A549 (cell line): ENCODE results near the gene HOXC11. TPM values are rescaled to one million over a fixed set of nuclear protein-coding genes. Genes with fewer than 3 reads are reported as not detected.

Experiments used
- ATAC-seq, 2 experiments: fragments of 200-7000 bp in 1 of 2; fragments of >200 bp in 1 of 2; cut with Nextera tagmentation in 1 of 2; cut with Tn5 transposase in 1 of 2; 3 replicates each; pipeline versions ENCODE4 v1.8.0 to v1.9.1; 2018 to 2020; ENCODE audit warnings: mild to moderate bottlenecking in 1 of 2, moderate library complexity in 1 of 2
- CTCF ChIA-PET: fragments of 300-600 bp; sonication (Branson Sonifier 250); formaldehyde crosslinking; extraction: SDS; loops from one replicate; lab custom pipeline; 2021; ENCODE audit warnings: antibody characterized with exemption, inconsistent platforms; lab: Yijun Ruan, JAX
- POLR2A ChIA-PET: fragments of 350-600 bp; formaldehyde crosslinking; extraction: SDS; loops from one replicate; lab custom pipeline; 2021; ENCODE audit warnings: antibody characterized with exemption, inconsistent platforms; lab: Yijun Ruan, JAX
- DNase-seq, 2 experiments: peaks; one replicate each; pipeline versions ENCODE4 v3.0.0 to v3.0.0-alpha.2; 2011 to 2016; ENCODE audit warnings: low read depth in 1 of 2, low spot score in 1 of 2
- FAIRE-seq: peaks from 2 replicates; lab custom pipeline; 2011; peaks lifted over from hg19 to GRCh38; lab: Jason Lieb, UNC
- H3K27ac ChIP-seq, 2 experiments: fragments of >200 bp; sonication (Bioruptor Twin); formaldehyde crosslinking; 3 replicates each; pipeline ENCODE4 v1.5.1; 2016 to 2017
- H3K4me1 ChIP-seq: fragments of >200 bp; sonication (Bioruptor Twin); formaldehyde crosslinking; 3 replicates; pipeline ENCODE4 v1.6.1; 2016
- H3K4me2 ChIP-seq: fragments of >200 bp; sonication (Bioruptor Twin); formaldehyde crosslinking; 3 replicates; pipeline ENCODE4 v1.6.1; 2016
- H3K4me3 ChIP-seq: fragments of >200 bp; sonication (Bioruptor Twin); formaldehyde crosslinking; 3 replicates; pipeline ENCODE4 v1.5.1; 2016
- H3K9me3 ChIP-seq: fragments of >200 bp; sonication (Bioruptor Twin); formaldehyde crosslinking; 3 replicates; pipeline ENCODE4 v1.6.1; 2016
- CBX2 ChIP-seq: fragments of 200-600 bp; sonication (generic); IDR thresholded peaks from 2 replicates; pipeline ENCODE4 v1.6.1; 2016; ENCODE audit warnings: low read depth, mild to moderate bottlenecking, borderline replicate concordance
- CHD4 ChIP-seq: fragments of 200-600 bp; sonication (generic); IDR thresholded peaks from 2 replicates; pipeline ENCODE4 v1.6.1; 2016; ENCODE audit warnings: antibody characterized with exemption, mild to moderate bottlenecking, borderline replicate concordance
- EHMT2 ChIP-seq: fragments of 200-600 bp; sonication (generic); IDR thresholded peaks from 2 replicates; pipeline ENCODE4 v1.6.1; 2016; ENCODE audit warnings: antibody characterized with exemption, low read depth, mild to moderate bottlenecking, moderate library complexity
- EP300 ChIP-seq, 2 experiments: fragments of >200 bp; sonication (Bioruptor Twin); formaldehyde crosslinking; IDR thresholded peaks; 2 replicates in 1 of 2; 3 replicates in 1 of 2; pipeline ENCODE4 v1.6.1; 2016 to 2017
- JUN ChIP-seq, 2 experiments: fragments of >200 bp; sonication (Bioruptor Twin); formaldehyde crosslinking; IDR thresholded peaks; 2 replicates in 1 of 2; 3 replicates in 1 of 2; pipeline ENCODE4 v1.6.1; 2016 to 2017
- KDM5A ChIP-seq: fragments of 200-600 bp; sonication (generic); IDR thresholded peaks from 2 replicates; pipeline ENCODE4 v1.6.1; 2016; ENCODE audit warnings: antibody characterized with exemption, mild to moderate bottlenecking
- NFE2L2 ChIP-seq: fragments of 150-350 bp; conservative IDR thresholded peaks from 2 replicates; pipeline ENCODE4 v1.6.1; 2014; ENCODE audit warnings: low read length
- PBX3 ChIP-seq: IDR thresholded peaks from 2 replicates; pipeline ENCODE4 v1.6.1; 2012
- PHF8 ChIP-seq: fragments of 200-600 bp; sonication (generic); IDR thresholded peaks from 2 replicates; pipeline ENCODE4 v1.6.1; 2016; ENCODE audit warnings: low read depth, mild to moderate bottlenecking, antibody characterized with exemption, moderate library complexity, borderline replicate concordance
- POLR2AphosphoS2 ChIP-seq: conservative IDR thresholded peaks from 2 replicates; pipeline ENCODE4 v1.6.1; 2012; ENCODE audit warnings: low read length, improper control_type of control experiment, inconsistent platforms
- RARB ChIP-seq: fragments of 250-450 bp; sonication (Bioruptor Pico); IDR thresholded peaks from 2 replicates; pipeline ENCODE4 v1.8.0; 2021; ENCODE audit warnings: mild to moderate bottlenecking, moderate library complexity
- REST ChIP-seq: fragments of 200-600 bp; sonication (generic); IDR thresholded peaks from 2 replicates; pipeline ENCODE4 v1.6.1; 2016; ENCODE audit warnings: antibody characterized with exemption, mild to moderate bottlenecking, moderate library complexity
- RNF2 ChIP-seq: fragments of 200-600 bp; sonication (generic); IDR thresholded peaks from 2 replicates; pipeline ENCODE4 v1.6.1; 2016; ENCODE audit warnings: low read depth, mild to moderate bottlenecking, antibody characterized with exemption, moderate library complexity, borderline replicate concordance
- SMC3 ChIP-seq: fragments of >200 bp; sonication (Bioruptor Twin); formaldehyde crosslinking; IDR thresholded peaks from 3 replicates; pipeline ENCODE4 v1.6.1; 2018; ENCODE audit warnings: inconsistent platforms
- TFCP2L1 ChIP-seq: fragments of 250-450 bp; sonication (Bioruptor Pico); IDR thresholded peaks from 2 replicates; pipeline ENCODE4 v1.5.0; 2021; ENCODE audit warnings: mild to moderate bottlenecking
- ZC3H11A ChIP-seq: fragments of 450-650 bp; IDR thresholded peaks from 2 replicates; pipeline ENCODE4 v1.6.1; 2014; ENCODE audit warnings: antibody characterized with exemption, mild to moderate bottlenecking
- WGBS: methylation state at CpG from one replicate; pipeline ENCODE4 v1.1.6; 2017; ENCODE audit errors: missing lambda C conversion rate; 5-methylcytosine and 5-hydroxymethylcytosine counted together
- polyA plus RNA-seq, 4 experiments: library from polyadenylated mRNA; depleted of rRNA in 3 of 4; stranded (reverse); fragments of >200 nt; fragmentation: RNase III in 1 of 4; extraction: RNeasy Plus Mini Kit Qiagen cat#74134 plus additional on column Dnase treatment in 1 of 4; gene quantifications; 2 replicates in 3 of 4; 3 replicates in 1 of 4; pipeline ENCODE4 v1.2.3, GENCODE V29; 2011 to 2017
- TF ChIP-seq, protein P1 (sequence below): fragments of 250-450 bp; sonication (Bioruptor Pico); IDR thresholded peaks from 2 replicates; pipeline ENCODE4 v1.5.0; 2020; ENCODE audit warnings: low read depth, mild to moderate bottlenecking, moderate library complexity
- TF ChIP-seq, protein P2 (sequence below): fragments of >200 bp; sonication (Bioruptor Twin); formaldehyde crosslinking; IDR thresholded peaks from 3 replicates; pipeline ENCODE4 v1.6.1; 2016

The HOXC11 gene
- polyA plus RNA-seq, 2 of the 4 experiments (the other 2 are of a cell fraction) = 0.45 to 0.58 TPM

DNA sequence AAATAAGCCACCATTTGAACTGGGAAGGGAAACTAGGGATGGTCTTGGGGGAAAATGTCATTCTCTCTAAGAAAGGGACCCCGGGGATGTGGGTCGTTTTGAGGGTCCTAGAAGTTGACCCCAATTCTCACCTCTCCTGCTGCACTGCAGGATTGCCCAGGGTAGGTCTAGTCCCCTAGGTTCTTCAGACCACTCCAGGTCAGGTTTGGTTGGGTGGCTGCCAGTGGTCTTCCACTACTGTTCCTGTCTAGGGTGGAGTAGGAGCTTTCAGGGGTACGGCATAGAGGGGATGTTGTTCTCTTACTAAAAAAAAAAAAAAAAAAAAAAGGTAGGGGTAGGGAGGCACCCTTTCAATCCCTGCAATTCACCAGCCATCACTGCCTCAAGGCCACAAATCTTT is 43.1 kb downstream of the HOXC11 start:
- ChIA-PET POLR2A (interaction anchor here (0.9 to 2.5 kb wide), 9 partner anchors 10 to 200 kb away, joined by 3 to 26 read pairs (median 11); partner anchors contain the start of genes HOXC4, HOXC5, HOXC6 and HOXC9), CTCF (interaction anchor here (1.0 to 28.7 kb wide), 10 partner anchors 7 to 270 kb away, joined by 3 to 1074 read pairs (median 8); partner anchors contain the start of genes HOXC5, HOXC6, HOXC9 and SMUG1)
- no peak for FAIRE-seq

GRCh38 chr12:54016478-54016964 is 43.6 kb downstream of the HOXC11 start:
- Histone ChIP-seq H3K4me1 (peaks cover 56% of the 10 kb centered on the region), H3K27ac (peak overlapping the region; percentile 96 to 99), H3K9me3 (no peaks in the 10 kb centered on the region), H3K4me3 (peak overlapping the region; percentile 61), H3K4me2 (peak overlapping the region; percentile 96)
- no peak for FAIRE-seq
- ATAC-seq = peak; percentile 7 to 23; a peak in 4 of 6 replicates
- 15% methylated on average over 25 of the region's 25 CpGs for WGBS
- TF ChIP-seq JUN (IDR thresholded peaks at IDR 0.05) = peak in 1 of 2 experiments; percentile 54; a peak in 2 of 5 replicates
- no peak for TF ChIP-seq ZC3H11A
- DNase-seq = peak; percentile 78 to 84
- ChIA-PET CTCF (interaction anchor here (1.1 to 28.7 kb wide), 12 partner anchors 8 to 344 kb away, joined by 3 to 1074 read pairs (median 8); partner anchors contain the start of genes HOXC5, HOXC6, HOXC8 and HOXC9), POLR2A (interaction anchor here (0.9 to 2.5 kb wide), 11 partner anchors 11 to 264 kb away, joined by 3 to 26 read pairs (median 9); partner anchors contain the start of genes CBX5, HNRNPA1, HOXC4 and HOXC5)

More for the DNA sequence above, 43.1 kb downstream of the HOXC11 start:
- DNase-seq = no peak
- no peak for ATAC-seq
- TF ChIP-seq PBX3 (no peak), CHD4 (no peak), NFE2L2 (no peak), POLR2AphosphoS2 (no peak), RNF2 (no peak), PHF8 (no peak), RARB (CRISPR knock-in tag) (no peak), KDM5A (no peak), REST (no peak), EHMT2 (no peak), CBX2 (no peak), ZC3H11A (no peak), EP300 (IDR thresholded peaks at IDR 0.05) (no peak), SMC3 (no peak), TFCP2L1 (CRISPR knock-in tag) (no peak)
- TF ChIP-seq, protein P1, sequence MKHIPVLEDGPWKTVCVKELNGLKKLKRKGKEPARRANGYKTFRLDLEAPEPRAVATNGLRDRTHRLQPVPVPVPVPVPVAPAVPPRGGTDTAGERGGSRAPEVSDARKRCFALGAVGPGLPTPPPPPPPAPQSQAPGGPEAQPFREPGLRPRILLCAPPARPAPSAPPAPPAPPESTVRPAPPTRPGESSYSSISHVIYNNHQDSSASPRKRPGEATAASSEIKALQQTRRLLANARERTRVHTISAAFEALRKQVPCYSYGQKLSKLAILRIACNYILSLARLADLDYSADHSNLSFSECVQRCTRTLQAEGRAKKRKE (CRISPR knock-in tag) = no peak
- TF ChIP-seq, protein P2, sequence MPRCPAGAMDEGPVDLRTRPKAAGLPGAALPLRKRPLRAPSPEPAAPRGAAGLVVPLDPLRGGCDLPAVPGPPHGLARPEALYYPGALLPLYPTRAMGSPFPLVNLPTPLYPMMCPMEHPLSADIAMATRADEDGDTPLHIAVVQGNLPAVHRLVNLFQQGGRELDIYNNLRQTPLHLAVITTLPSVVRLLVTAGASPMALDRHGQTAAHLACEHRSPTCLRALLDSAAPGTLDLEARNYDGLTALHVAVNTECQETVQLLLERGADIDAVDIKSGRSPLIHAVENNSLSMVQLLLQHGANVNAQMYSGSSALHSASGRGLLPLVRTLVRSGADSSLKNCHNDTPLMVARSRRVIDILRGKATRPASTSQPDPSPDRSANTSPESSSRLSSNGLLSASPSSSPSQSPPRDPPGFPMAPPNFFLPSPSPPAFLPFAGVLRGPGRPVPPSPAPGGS = no peak
- Histone ChIP-seq H3K4me1 (peaks cover 56% of the 10 kb centered on the region), H3K4me2 (peak overlapping the region; percentile 96), H3K9me3 (no peaks in the 10 kb centered on the region), H3K4me3 (peak overlapping the region; percentile 61), H3K27ac (peak overlapping the region; percentile 96 to 99)
- 88% methylated on average over 3 of the region's 3 CpGs for WGBS
